GM18951 (cell line): ENCODE measurements around the gene ZNF687.

Experiments used
- POLR2A ChIP-seq: IDR thresholded peaks from 4 replicates; pipeline ENCODE4 v1.6.1; 2011; ENCODE audit warnings: mild to moderate bottlenecking; ENCODE audit not compliant: insufficient read length, insufficient read depth; ENCODE audit errors: extremely low read depth
- in situ Hi-C: fragments of 300-500 bp; cut with MboI; formaldehyde crosslinking; loops from one replicate; pipeline ENCODE4 v1.12.0; 2022; ENCODE audit warnings: low sequenced_read_pairs, mixed read lengths, inconsistent platforms; ENCODE audit not compliant: unreplicated experiment

The ZNF687 gene

GRCh38 chr1:151327903-151328674, 46.0 kb downstream of the ZNF687 start:
- TF ChIP-seq POLR2A, result no peak
- in situ Hi-C loops, result no loop called here

DNA sequence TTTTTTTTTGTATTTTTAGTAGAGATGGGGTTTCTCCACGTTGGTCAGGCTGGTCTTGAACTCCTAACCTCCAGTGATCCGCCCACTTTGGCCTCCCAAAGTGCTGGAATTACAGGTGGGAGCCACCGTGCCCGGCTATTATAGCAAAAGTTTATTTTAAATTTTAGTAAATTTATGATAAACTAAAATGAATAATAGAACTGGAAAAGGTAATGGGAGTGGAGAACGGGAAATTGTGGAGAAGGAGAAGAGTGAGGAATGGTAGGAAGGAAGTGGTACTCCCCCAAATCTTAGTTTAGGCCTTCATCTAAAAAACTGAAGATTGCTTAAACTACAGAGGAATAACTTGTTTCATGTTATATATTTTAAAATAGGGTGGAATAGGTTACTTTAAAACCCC, 52.7 kb downstream of the ZNF687 start:
- in situ Hi-C loops, result no loop called here
- TF ChIP-seq POLR2A, result no peak

DNA sequence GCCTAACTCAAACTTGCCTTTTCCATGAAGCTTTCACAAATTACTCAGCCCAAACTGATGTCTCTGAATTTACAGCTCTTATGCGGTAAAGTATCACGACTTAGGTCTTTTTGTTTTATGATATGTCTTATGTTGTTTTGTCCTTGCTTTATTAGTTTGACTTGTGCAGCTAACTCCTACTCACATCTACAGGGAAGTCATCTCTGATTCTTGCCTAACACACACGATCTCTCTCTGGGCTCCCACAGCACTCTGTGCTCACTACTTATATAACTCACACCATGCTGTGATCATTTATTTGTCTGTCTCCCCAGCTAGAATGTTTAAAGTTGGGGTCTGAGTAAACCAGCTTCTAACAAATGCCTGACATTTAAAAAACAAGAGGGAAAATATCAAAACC, 54.5 kb downstream of the ZNF687 start:
- no peak for TF ChIP-seq POLR2A
- in situ Hi-C loops, result no loop called here

- peak; percentile 1 for TF ChIP-seq POLR2A
- in situ Hi-C loops, result no loop called here
These were observed 59.0 kb downstream of the ZNF687 start for GRCh38 chr1:151340870-151341754.
